Measurements from ENCODE around the gene TGFBR3. TPM values are rescaled to one million over a fixed set of nuclear protein-coding genes. Genes with fewer than 3 reads are reported as not detected.
A peak's percentile ranks its signal among the peaks of the same experiment; 100 is the strongest.

TGFBR3 gene
- total RNA-seq, 1 donor from 2014 or later = 69.2 TPM

GRCh38 chr1:91826248-91826647, 59.7 kb downstream of the TGFBR3 start:
- no peak for DNase-seq

GRCh38 chr1:91821126-91821868, 64.7 kb downstream of the TGFBR3 start:
- DNase-seq = no peak

GRCh38 chr1:91819038-91819788, 66.7 kb downstream of the TGFBR3 start:
- no peak for DNase-seq

- no peak for DNase-seq
Measured at GRCh38 chr1:91818713-91818975, 67.3 kb downstream of the TGFBR3 start.

- DNase-seq = no peak
Measured at GRCh38 chr1:91817211-91817905, 68.6 kb downstream of the TGFBR3 start.

- DNase-seq = no peak
Measured at GRCh38 chr1:91816031-91816430, 69.9 kb downstream of the TGFBR3 start.

- no peak for DNase-seq
Measured at GRCh38 chr1:91814448-91814847, 71.5 kb downstream of the TGFBR3 start.

- DNase-seq = no peak
Measured at GRCh38 chr1:91813813-91814212, 72.1 kb downstream of the TGFBR3 start.

- no peak for DNase-seq
Measured at GRCh38 chr1:91811363-91812025, 74.5 kb downstream of the TGFBR3 start.

- DNase-seq = no peak
Measured at GRCh38 chr1:91809317-91809716, 76.6 kb downstream of the TGFBR3 start.

- no peak for DNase-seq
Measured at GRCh38 chr1:91807921-91808620, 77.9 kb downstream of the TGFBR3 start.

GRCh38 chr1:91806769-91807700, 78.9 kb downstream of the TGFBR3 start:
- peak; percentile 73 for DNase-seq

GRCh38 chr1:91806181-91806768, 79.7 kb downstream of the TGFBR3 start:
- peak; percentile 76 for DNase-seq

GRCh38 chr1:91805311-91805801, 80.6 kb downstream of the TGFBR3 start:
- DNase-seq = no peak

- DNase-seq = no peak
Measured at GRCh38 chr1:91804546-91805023, 81.4 kb downstream of the TGFBR3 start.

- DNase-seq = no peak
Measured at GRCh38 chr1:91803847-91804545, 82.0 kb downstream of the TGFBR3 start.

- no peak for DNase-seq
Measured at GRCh38 chr1:91803123-91803522, 82.8 kb downstream of the TGFBR3 start.

- DNase-seq = no peak
Measured at GRCh38 chr1:91801496-91802115, 84.3 kb downstream of the TGFBR3 start.

GRCh38 chr1:91799863-91800262, 86.1 kb downstream of the TGFBR3 start:
- DNase-seq = no peak
